ENCODE measurements around the gene HOXB7. TPM values are rescaled to one million over a fixed set of nuclear protein-coding genes. Genes with fewer than 3 reads are reported as not detected.

Gene HOXB7
- total RNA-seq: 1.0 TPM

- H3K9ac ChIP-seq (ENCODE audit: low read depth in 1 of 3, low read length in 3 of 3): peak within 1 kb of the TSS; percentile 53 to 66 (median 61)
- H3K27me3 ChIP-seq (ENCODE audit: control insufficient read depth in 3 of 3, insufficient read depth in 3 of 3, low read length in 3 of 3): peaks cover 84 to 90% (median 90%) of the 10 kb centered on the region in 3 donors
- H3K4me1 ChIP-seq (ENCODE audit: control insufficient read depth in 3 of 3, insufficient read depth in 3 of 3, low read length in 3 of 3): peaks cover 15 to 30% (median 16%) of the 10 kb centered on the region in 3 donors
Measured at GRCh38 chr17:48610282-48611211, at the start of gene HOXB7. HOXB7 (minus strand) TSS chr17:48611017; CDS start chr17:48610918, 99 bp downstream.

GRCh38 chr17:48655913-48656312 lies 45.1 kb upstream of the HOXB7 start:
- Histone ChIP-seq H3K27me3 (ENCODE audit: control insufficient read depth in 3 of 3, insufficient read depth in 3 of 3, low read length in 3 of 3) (peaks cover 0 to 3% (median 0%) of the 10 kb centered on the region in 3 donors), H3K36me3 (ENCODE audit: control insufficient read depth in 3 of 3, insufficient read depth in 3 of 3, low read length in 3 of 3) (no peaks in the 10 kb centered on the region), H3K4me3 (ENCODE audit: low read length in 3 of 3) (no peak overlapping the region), H3K4me1 (ENCODE audit: control insufficient read depth in 3 of 3, insufficient read depth in 3 of 3, low read length in 3 of 3) (no peaks in the 10 kb centered on the region), H3K27ac (ENCODE audit: low read depth, low read length) (no peak overlapping the region), H3K9me3 (ENCODE audit: control insufficient read depth in 3 of 3, low read length in 3 of 3) (no peaks in the 10 kb centered on the region), H3K9ac (ENCODE audit: low read depth in 1 of 3, low read length in 3 of 3) (no peak overlapping the region)

More at GRCh38 chr17:48610282-48611211, at the start of gene HOXB7:
- no peaks in the 10 kb centered on the region for H3K36me3 ChIP-seq (ENCODE audit: control insufficient read depth in 3 of 3, insufficient read depth in 3 of 3, low read length in 3 of 3)
- peak within 1 kb of the TSS; percentile 61 to 80 (median 70) for H3K4me3 ChIP-seq (ENCODE audit: low read length in 3 of 3)
- no peaks in the 10 kb centered on the region for H3K9me3 ChIP-seq (ENCODE audit: control insufficient read depth in 3 of 3, low read length in 3 of 3)
- no peak within 1 kb of the TSS for H3K27ac ChIP-seq (ENCODE audit: low read depth, low read length)

GRCh38 chr17:48649741-48650140 lies 38.9 kb upstream of the HOXB7 start:
- Histone ChIP-seq H3K4me1 (ENCODE audit: control insufficient read depth in 3 of 3, insufficient read depth in 3 of 3, low read length in 3 of 3) (peaks cover 2 to 7% (median 3%) of the 10 kb centered on the region in 3 donors), H3K27ac (ENCODE audit: low read depth, low read length) (no peak overlapping the region), H3K9me3 (ENCODE audit: control insufficient read depth in 3 of 3, low read length in 3 of 3) (no peaks in the 10 kb centered on the region), H3K9ac (ENCODE audit: low read depth in 1 of 3, low read length in 3 of 3) (no peak overlapping the region), H3K4me3 (ENCODE audit: low read length in 3 of 3) (no peak overlapping the region), H3K36me3 (ENCODE audit: control insufficient read depth in 3 of 3, insufficient read depth in 3 of 3, low read length in 3 of 3) (no peaks in the 10 kb centered on the region), H3K27me3 (ENCODE audit: control insufficient read depth in 3 of 3, insufficient read depth in 3 of 3, low read length in 3 of 3) (peaks cover 45 to 48% (median 45%) of the 10 kb centered on the region in 3 donors)

GRCh38 chr17:48647963-48648245 lies 37.1 kb upstream of the HOXB7 start:
- no peaks in the 10 kb centered on the region for H3K36me3 ChIP-seq (ENCODE audit: control insufficient read depth in 3 of 3, insufficient read depth in 3 of 3, low read length in 3 of 3)
- no peaks in the 10 kb centered on the region for H3K9me3 ChIP-seq (ENCODE audit: control insufficient read depth in 3 of 3, low read length in 3 of 3)
- H3K4me1 ChIP-seq (ENCODE audit: control insufficient read depth in 3 of 3, insufficient read depth in 3 of 3, low read length in 3 of 3): peaks cover 2 to 7% (median 3%) of the 10 kb centered on the region in 3 donors
- H3K27ac ChIP-seq (ENCODE audit: low read depth, low read length): no peak overlapping the region
- H3K27me3 ChIP-seq (ENCODE audit: control insufficient read depth in 3 of 3, insufficient read depth in 3 of 3, low read length in 3 of 3): peaks cover 62 to 66% (median 62%) of the 10 kb centered on the region in 3 donors
- no peak overlapping the region for H3K4me3 ChIP-seq (ENCODE audit: low read length in 3 of 3)
- H3K9ac ChIP-seq (ENCODE audit: low read depth in 1 of 3, low read length in 3 of 3): no peak overlapping the region

- H3K36me3 ChIP-seq (ENCODE audit: control insufficient read depth in 3 of 3, insufficient read depth in 3 of 3, low read length in 3 of 3): no peaks in the 10 kb centered on the region
- peak overlapping the region in 1 of 3 donors; percentile 1 for H3K9ac ChIP-seq (ENCODE audit: low read depth in 1 of 3, low read length in 3 of 3)
- peak overlapping the region; percentile 55 to 62 (median 56) for H3K4me3 ChIP-seq (ENCODE audit: low read length in 3 of 3)
- no peak overlapping the region for H3K27ac ChIP-seq (ENCODE audit: low read depth, low read length)
- H3K27me3 ChIP-seq (ENCODE audit: control insufficient read depth in 3 of 3, insufficient read depth in 3 of 3, low read length in 3 of 3): peaks cover 68 to 71% (median 68%) of the 10 kb centered on the region in 3 donors
- H3K9me3 ChIP-seq (ENCODE audit: control insufficient read depth in 3 of 3, low read length in 3 of 3): no peaks in the 10 kb centered on the region
- peaks cover 2 to 7% (median 3%) of the 10 kb centered on the region in 3 donors for H3K4me1 ChIP-seq (ENCODE audit: control insufficient read depth in 3 of 3, insufficient read depth in 3 of 3, low read length in 3 of 3)
Measured at GRCh38 chr17:48647103-48647962, 36.5 kb upstream of the HOXB7 start.

GRCh38 chr17:48646183-48647102 lies 35.6 kb upstream of the HOXB7 start:
- H3K27me3 ChIP-seq (ENCODE audit: control insufficient read depth in 3 of 3, insufficient read depth in 3 of 3, low read length in 3 of 3): peaks cover 77 to 80% (median 77%) of the 10 kb centered on the region in 3 donors
- no peak overlapping the region for H3K9ac ChIP-seq (ENCODE audit: low read depth in 1 of 3, low read length in 3 of 3)
- no peak overlapping the region for H3K4me3 ChIP-seq (ENCODE audit: low read length in 3 of 3)
- no peaks in the 10 kb centered on the region for H3K36me3 ChIP-seq (ENCODE audit: control insufficient read depth in 3 of 3, insufficient read depth in 3 of 3, low read length in 3 of 3)
- H3K9me3 ChIP-seq (ENCODE audit: control insufficient read depth in 3 of 3, low read length in 3 of 3): no peaks in the 10 kb centered on the region
- peaks cover 2 to 7% (median 3%) of the 10 kb centered on the region in 3 donors for H3K4me1 ChIP-seq (ENCODE audit: control insufficient read depth in 3 of 3, insufficient read depth in 3 of 3, low read length in 3 of 3)
- H3K27ac ChIP-seq (ENCODE audit: low read depth, low read length): no peak overlapping the region

- peaks cover 83 to 87% (median 84%) of the 10 kb centered on the region in 3 donors for H3K27me3 ChIP-seq (ENCODE audit: control insufficient read depth in 3 of 3, insufficient read depth in 3 of 3, low read length in 3 of 3)
- no peak overlapping the region for H3K9ac ChIP-seq (ENCODE audit: low read depth in 1 of 3, low read length in 3 of 3)
- H3K9me3 ChIP-seq (ENCODE audit: control insufficient read depth in 3 of 3, low read length in 3 of 3): no peaks in the 10 kb centered on the region
- H3K4me3 ChIP-seq (ENCODE audit: low read length in 3 of 3): no peak overlapping the region
- no peak overlapping the region for H3K27ac ChIP-seq (ENCODE audit: low read depth, low read length)
- H3K4me1 ChIP-seq (ENCODE audit: control insufficient read depth in 3 of 3, insufficient read depth in 3 of 3, low read length in 3 of 3): peaks cover 2 to 7% (median 3%) of the 10 kb centered on the region in 3 donors
- H3K36me3 ChIP-seq (ENCODE audit: control insufficient read depth in 3 of 3, insufficient read depth in 3 of 3, low read length in 3 of 3): no peaks in the 10 kb centered on the region
Measured at GRCh38 chr17:48645639-48646182, 34.9 kb upstream of the HOXB7 start.

GRCh38 chr17:48644910-48645557 lies 34.2 kb upstream of the HOXB7 start:
- Histone ChIP-seq H3K4me1 (ENCODE audit: control insufficient read depth in 3 of 3, insufficient read depth in 3 of 3, low read length in 3 of 3) (peaks cover 2 to 7% (median 3%) of the 10 kb centered on the region in 3 donors), H3K9ac (ENCODE audit: low read depth in 1 of 3, low read length in 3 of 3) (no peak overlapping the region), H3K36me3 (ENCODE audit: control insufficient read depth in 3 of 3, insufficient read depth in 3 of 3, low read length in 3 of 3) (no peaks in the 10 kb centered on the region), H3K9me3 (ENCODE audit: control insufficient read depth in 3 of 3, low read length in 3 of 3) (no peaks in the 10 kb centered on the region), H3K27me3 (ENCODE audit: control insufficient read depth in 3 of 3, insufficient read depth in 3 of 3, low read length in 3 of 3) (peaks cover 85 to 93% (median 85%) of the 10 kb centered on the region in 3 donors), H3K4me3 (ENCODE audit: low read length in 3 of 3) (no peak overlapping the region), H3K27ac (ENCODE audit: low read depth, low read length) (no peak overlapping the region)
